SH-SY5Y (cell line): ENCODE results near the gene SLC6A2.

Experiments used
- GATA2 ChIP-seq: IDR thresholded peaks from 2 replicates; pipeline ENCODE4 v1.6.1; 2011; ENCODE audit warnings: mild to moderate bottlenecking, low read depth, low read length
- GATA3 ChIP-seq: IDR thresholded peaks from 2 replicates; pipeline ENCODE4 v1.6.1; 2011; ENCODE audit warnings: low read depth, mild to moderate bottlenecking, low read length, moderate library complexity

DNA sequence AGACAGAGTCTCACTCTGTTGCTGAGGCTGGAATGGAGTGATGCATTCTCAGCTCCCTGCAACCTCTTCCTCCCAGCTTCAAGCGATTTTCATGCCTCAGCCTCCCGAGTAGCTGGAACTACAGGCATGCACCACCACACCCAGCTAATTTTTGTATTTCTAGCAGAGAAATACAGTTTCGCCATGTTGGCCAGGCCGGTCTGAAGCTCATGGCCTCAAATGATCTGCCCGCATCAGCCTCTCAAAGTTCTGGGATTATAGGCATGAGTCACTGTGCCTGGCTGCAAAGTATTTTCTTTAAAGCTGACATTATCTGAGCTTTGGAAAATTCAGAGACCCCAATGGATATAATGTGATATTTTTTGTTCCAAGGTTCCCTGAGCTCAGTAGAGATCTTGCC is 31.1 kb upstream of the SLC6A2 start:
- TF ChIP-seq GATA3 (no peak), GATA2 (no peak)
